Muscle layer of duodenum (tissue), 2 donors: ENCODE data around the gene LRP2.

Experiments
- H3K27ac ChIP-seq: one replicate; pipeline ENCODE4 v1.7.0; 2013; ENCODE audit warnings: mild to moderate bottlenecking, low read length
- H3K27me3 ChIP-seq: one replicate; pipeline ENCODE4 v1.7.0; 2013; ENCODE audit warnings: low read depth, mild to moderate bottlenecking, control low read depth, low read length
- H3K36me3 ChIP-seq, 2 donors: one replicate each; pipeline ENCODE4 v1.7.0; 2013; ENCODE audit warnings: low read length in 2 of 2, control low read depth in 1 of 2, mild to moderate bottlenecking in 1 of 2; ENCODE audit not compliant: insufficient read depth in 2 of 2, control insufficient read depth in 1 of 2
- H3K4me1 ChIP-seq, 2 donors: one replicate each; pipeline ENCODE4 v1.7.0; 2013; ENCODE audit warnings: low read length in 2 of 2, mild to moderate bottlenecking in 2 of 2, control low read depth in 1 of 2, moderate library complexity in 1 of 2; ENCODE audit not compliant: insufficient read depth in 2 of 2, control insufficient read depth in 1 of 2
- H3K4me3 ChIP-seq, 2 donors: one replicate each; pipeline ENCODE4 v1.7.0; 2013; ENCODE audit warnings: low read length in 2 of 2, low read depth in 1 of 2, mild to moderate bottlenecking in 1 of 2
- H3K9me3 ChIP-seq, 2 donors: one replicate each; pipeline ENCODE4 v1.7.0; 2013; ENCODE audit warnings: low read length in 2 of 2, control low read depth in 1 of 2, mild to moderate bottlenecking in 1 of 2; ENCODE audit not compliant: control insufficient read depth in 1 of 2
- donor health status: healthy.

Gene LRP2

GRCh38 chr2:169110916-169111315 is 251.4 kb downstream of the LRP2 start:
- no peaks in the 10 kb centered on the region for H3K9me3 ChIP-seq
- H3K4me3 ChIP-seq = no peak overlapping the region
- H3K27ac ChIP-seq = no peak overlapping the region
- H3K27me3 ChIP-seq = no peaks in the 10 kb centered on the region
- H3K4me1 ChIP-seq = peaks cover 0 to 4% of the 10 kb centered on the region in 2 donors
- H3K36me3 ChIP-seq = no peaks in the 10 kb centered on the region

DNA sequence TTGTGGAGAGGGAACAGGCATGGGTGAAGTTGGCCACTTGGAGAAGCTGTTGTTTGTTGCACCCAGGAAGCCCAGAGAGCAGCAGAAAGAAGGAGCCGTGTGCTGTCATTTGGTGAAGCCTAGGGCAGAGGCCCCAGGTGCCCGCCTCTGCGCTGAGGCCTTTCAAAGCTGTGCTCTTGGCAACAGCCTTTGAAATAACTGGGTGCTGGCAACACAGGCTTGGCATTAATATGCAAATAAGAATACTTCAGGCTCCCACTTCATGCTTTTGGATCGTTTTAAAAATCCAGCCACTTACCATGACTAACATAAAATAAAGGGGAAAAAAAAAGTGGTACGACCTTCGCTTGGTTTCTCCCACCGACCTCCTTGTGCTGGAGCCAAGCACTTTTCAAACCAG is 251.9 kb downstream of the LRP2 start:
- no peaks in the 10 kb centered on the region for H3K36me3 ChIP-seq
- H3K9me3 ChIP-seq = no peaks in the 10 kb centered on the region
- H3K4me1 ChIP-seq = peaks cover 0 to 4% of the 10 kb centered on the region in 2 donors
- no peak overlapping the region for H3K4me3 ChIP-seq
- no peak overlapping the region for H3K27ac ChIP-seq
- H3K27me3 ChIP-seq = no peaks in the 10 kb centered on the region

DNA sequence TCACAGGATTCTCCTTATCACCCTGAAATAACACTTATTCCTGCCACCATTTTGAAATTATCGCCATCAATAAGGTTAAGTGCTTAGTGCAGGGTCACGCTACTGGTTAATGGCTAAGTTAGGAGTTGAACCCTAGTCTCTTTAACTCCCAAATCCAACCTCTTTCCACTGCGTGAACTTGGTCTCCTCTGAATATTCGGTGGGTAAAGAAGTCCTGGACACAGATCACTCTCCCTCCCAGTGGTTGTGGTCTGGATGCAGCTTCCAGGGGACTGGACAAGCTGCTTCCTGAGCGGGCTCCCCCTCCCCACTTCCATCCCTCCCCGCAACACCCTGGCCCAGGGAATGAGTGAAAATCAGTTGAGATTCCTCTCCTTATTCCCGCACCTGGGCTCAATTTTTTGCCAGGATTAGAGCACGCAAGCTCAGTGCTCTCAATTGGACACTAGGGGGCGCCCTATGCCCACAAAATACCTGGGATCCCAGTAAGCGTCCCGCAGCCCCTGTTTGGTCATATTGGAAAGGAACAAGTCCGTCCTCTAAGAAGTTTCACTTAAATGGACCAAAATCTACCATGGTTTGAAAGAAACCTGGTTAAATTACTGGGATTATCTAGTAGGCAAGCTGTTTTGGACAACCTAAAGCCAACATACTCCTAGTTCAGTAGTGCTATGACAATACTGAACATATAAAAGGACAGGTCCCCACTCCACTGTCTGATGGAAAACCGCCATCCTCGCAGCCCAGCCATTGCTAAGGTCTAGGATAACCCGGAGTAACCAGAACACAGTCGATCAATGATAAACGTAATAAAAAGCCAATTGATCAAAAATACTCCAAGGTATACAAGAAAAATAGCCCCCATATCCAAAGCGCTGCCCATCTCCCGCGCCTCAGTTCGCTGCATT is 252.6 kb downstream of the LRP2 start:
- no peaks in the 10 kb centered on the region for H3K27me3 ChIP-seq
- H3K9me3 ChIP-seq = no peaks in the 10 kb centered on the region
- peaks cover 0 to 4% of the 10 kb centered on the region in 2 donors for H3K4me1 ChIP-seq
- H3K4me3 ChIP-seq = no peak overlapping the region
- no peak overlapping the region for H3K27ac ChIP-seq
- no peaks in the 10 kb centered on the region for H3K36me3 ChIP-seq

- Histone ChIP-seq H3K4me1 (peaks cover 0 to 4% of the 10 kb centered on the region in 2 donors), H3K27ac (no peak overlapping the region), H3K36me3 (no peaks in the 10 kb centered on the region), H3K4me3 (no peak overlapping the region), H3K9me3 (no peaks in the 10 kb centered on the region), H3K27me3 (no peaks in the 10 kb centered on the region)
Measured at GRCh38 chr2:169108099-169108884, 254.0 kb downstream of the LRP2 start.

GRCh38 chr2:169107645-169108044 is 254.7 kb downstream of the LRP2 start:
- Histone ChIP-seq H3K36me3 (no peaks in the 10 kb centered on the region), H3K4me1 (peaks cover 0 to 4% of the 10 kb centered on the region in 2 donors), H3K9me3 (no peaks in the 10 kb centered on the region), H3K27me3 (no peaks in the 10 kb centered on the region), H3K4me3 (no peak overlapping the region), H3K27ac (no peak overlapping the region)

DNA sequence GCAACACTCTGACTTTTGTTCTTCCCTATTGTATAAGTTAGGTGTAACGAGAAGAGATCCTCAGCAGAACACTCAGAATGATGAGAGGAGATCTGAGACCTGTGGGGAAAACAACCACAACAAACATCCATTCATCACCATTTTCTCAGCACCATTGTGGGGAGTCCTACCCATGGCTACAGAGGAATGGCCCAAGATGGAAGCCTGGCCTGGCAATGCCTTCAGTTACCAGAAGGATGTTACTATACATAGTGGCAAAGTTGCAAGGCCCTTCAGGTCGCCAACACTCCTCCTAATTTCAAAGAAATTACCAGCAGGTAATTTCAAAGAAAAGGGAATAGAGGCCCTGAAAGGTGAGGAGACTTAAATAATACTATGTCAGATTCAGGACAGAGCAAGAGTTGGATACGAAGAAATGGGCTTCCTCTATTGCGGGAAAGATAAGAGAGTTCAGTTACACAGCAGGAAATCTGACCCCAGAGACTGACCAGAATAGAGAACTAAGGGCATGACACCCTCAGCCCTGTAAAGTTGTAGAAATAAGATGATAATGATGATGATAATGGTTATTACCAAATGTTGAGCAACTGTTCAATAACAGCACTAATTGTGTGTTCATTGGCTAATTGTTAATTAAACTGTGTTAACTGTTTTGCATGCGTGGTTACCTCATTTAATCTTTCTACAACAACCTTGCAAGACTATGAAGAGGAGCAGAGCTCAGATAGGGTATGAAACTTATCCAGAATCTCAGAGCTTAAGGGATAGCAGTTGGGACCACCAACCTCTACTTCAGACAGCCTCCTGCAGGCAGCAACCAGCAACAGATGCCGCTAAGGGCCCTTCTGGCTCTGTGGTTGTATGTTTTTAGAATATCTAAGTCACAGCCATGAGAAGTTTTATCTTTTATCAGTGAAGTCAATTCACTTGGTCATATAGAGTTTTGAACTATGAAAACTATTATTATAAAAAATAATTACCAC is 255.5 kb downstream of the LRP2 start:
- H3K27ac ChIP-seq = no peak overlapping the region
- H3K36me3 ChIP-seq = no peaks in the 10 kb centered on the region
- H3K4me1 ChIP-seq = peaks cover 0 to 4% of the 10 kb centered on the region in 2 donors
- H3K9me3 ChIP-seq = no peaks in the 10 kb centered on the region
- H3K4me3 ChIP-seq = no peak overlapping the region
- H3K27me3 ChIP-seq = no peaks in the 10 kb centered on the region

DNA sequence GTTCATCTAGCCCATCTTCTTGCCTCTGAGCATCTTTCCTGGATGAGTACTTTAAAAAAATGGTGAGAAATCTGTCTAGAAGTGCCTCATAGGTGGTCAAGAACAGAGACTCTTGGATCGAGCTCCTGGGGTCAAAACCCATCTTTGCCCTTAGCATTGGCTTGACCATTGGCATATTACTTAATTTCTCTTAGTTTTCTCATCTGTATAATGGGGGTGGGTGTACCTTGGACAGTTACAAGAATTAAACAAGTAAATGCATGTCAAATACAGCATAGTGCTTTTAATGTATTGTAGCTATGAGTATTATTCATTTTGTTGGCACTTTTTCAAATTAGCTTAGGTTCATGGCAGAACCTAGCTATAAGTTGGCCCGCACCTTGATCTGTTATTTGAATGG is 256.2 kb downstream of the LRP2 start:
- H3K27ac ChIP-seq = no peak overlapping the region
- H3K36me3 ChIP-seq = no peaks in the 10 kb centered on the region
- peaks cover 0 to 4% of the 10 kb centered on the region in 2 donors for H3K4me1 ChIP-seq
- no peak overlapping the region for H3K4me3 ChIP-seq
- H3K9me3 ChIP-seq = no peaks in the 10 kb centered on the region
- no peaks in the 10 kb centered on the region for H3K27me3 ChIP-seq

DNA sequence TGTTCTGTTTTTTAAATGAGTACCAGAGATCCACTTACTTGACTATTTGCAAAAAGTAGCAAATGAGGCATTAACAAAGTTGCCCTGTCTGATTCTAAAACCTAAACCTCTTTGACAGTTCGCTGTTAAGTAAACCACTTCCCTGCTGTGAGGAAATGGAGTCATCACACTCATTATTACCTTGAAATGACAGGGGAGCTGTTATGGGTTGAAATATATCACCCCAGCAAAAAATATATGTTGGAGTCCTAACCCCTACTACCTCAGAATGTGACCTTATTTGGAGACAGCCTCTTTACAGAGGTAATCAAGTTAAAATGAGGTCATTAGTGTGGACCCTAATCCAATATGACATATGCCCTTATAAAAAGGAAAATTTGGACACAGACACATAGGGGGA is 256.9 kb downstream of the LRP2 start:
- peaks cover 0 to 4% of the 10 kb centered on the region in 2 donors for H3K4me1 ChIP-seq
- H3K9me3 ChIP-seq = no peaks in the 10 kb centered on the region
- no peak overlapping the region for H3K4me3 ChIP-seq
- no peaks in the 10 kb centered on the region for H3K36me3 ChIP-seq
- no peak overlapping the region for H3K27ac ChIP-seq
- H3K27me3 ChIP-seq = no peaks in the 10 kb centered on the region

DNA sequence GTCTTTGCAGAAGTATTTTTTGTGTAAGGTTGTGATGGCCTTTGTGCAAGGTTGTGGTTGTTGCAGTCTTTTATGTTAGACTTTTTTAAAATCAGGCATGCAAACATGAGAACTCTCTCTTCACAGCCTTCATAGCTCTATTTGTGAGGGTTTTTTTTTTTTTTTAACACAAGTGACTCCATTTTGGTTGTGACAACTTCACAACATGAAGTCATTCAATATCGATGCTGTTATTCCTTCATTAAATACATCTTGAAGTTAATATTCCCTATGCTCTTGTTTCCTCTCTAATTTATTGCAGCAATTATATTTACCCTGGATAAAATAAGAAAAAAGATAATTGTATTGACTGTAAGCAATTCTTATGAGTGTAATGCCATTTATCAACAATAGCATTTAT is 257.5 kb downstream of the LRP2 start:
- no peak overlapping the region for H3K4me3 ChIP-seq
- H3K27me3 ChIP-seq = no peaks in the 10 kb centered on the region
- no peaks in the 10 kb centered on the region for H3K36me3 ChIP-seq
- H3K27ac ChIP-seq = no peak overlapping the region
- peaks cover 0 to 4% of the 10 kb centered on the region in 2 donors for H3K4me1 ChIP-seq
- no peaks in the 10 kb centered on the region for H3K9me3 ChIP-seq

- Histone ChIP-seq H3K4me1 (peaks cover 5 to 11% of the 10 kb centered on the region in 2 donors), H3K27me3 (no peaks in the 10 kb centered on the region), H3K27ac (no peak overlapping the region), H3K4me3 (no peak overlapping the region), H3K36me3 (no peaks in the 10 kb centered on the region), H3K9me3 (no peaks in the 10 kb centered on the region)
Measured at GRCh38 chr2:169095621-169096105, 266.7 kb downstream of the LRP2 start.
